ENCODE measurements around the gene GSTM5.

DNA sequence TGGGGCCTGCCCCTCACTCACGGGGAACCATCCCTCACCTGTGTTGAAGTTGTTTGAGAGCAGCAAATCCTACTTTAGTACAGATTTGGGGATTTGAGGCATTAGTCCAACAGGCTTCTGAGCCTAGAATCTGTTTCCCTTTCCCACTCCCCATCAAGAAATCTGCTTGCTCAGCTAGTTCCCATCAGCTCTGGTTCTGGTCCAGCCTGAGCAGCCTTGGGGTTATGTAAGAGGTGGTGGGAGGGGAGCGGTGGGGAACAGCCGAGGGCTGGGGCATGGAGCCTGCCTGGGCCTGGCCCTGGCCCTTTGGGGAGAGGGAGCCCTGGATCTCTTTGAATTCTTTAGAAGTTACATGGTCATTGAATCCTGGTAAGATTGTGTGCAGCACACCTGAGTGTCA is 4.1 kb downstream of the GSTM5 start:
- TF ChIP-seq JUND (IDR thresholded peaks at IDR 0.05): no peak
- no peak for TF ChIP-seq EGR1 (IDR thresholded peaks at IDR 0.05; ENCODE audit: low read depth in 2 of 2)
- TF ChIP-seq, protein P1, sequence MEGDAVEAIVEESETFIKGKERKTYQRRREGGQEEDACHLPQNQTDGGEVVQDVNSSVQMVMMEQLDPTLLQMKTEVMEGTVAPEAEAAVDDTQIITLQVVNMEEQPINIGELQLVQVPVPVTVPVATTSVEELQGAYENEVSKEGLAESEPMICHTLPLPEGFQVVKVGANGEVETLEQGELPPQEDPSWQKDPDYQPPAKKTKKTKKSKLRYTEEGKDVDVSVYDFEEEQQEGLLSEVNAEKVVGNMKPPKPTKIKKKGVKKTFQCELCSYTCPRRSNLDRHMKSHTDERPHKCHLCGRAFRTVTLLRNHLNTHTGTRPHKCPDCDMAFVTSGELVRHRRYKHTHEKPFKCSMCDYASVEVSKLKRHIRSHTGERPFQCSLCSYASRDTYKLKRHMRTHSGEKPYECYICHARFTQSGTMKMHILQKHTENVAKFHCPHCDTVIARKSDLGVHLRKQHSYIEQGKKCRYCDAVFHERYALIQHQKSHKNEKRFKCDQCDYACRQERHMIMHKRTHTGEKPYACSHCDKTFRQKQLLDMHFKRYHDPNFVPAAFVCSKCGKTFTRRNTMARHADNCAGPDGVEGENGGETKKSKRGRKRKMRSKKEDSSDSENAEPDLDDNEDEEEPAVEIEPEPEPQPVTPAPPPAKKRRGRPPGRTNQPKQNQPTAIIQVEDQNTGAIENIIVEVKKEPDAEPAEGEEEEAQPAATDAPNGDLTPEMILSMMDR (IDR thresholded peaks at IDR 0.05; ENCODE audit: low read depth, low read length, missing input control): no peak
- no peak for TF ChIP-seq RAD21 (IDR thresholded peaks at IDR 0.05)
- no peak for TF ChIP-seq GABPA (IDR thresholded peaks at IDR 0.05 in 1 of 2, conservative IDR thresholded peaks at IDR 0.05 in 1 of 2)
- TF ChIP-seq, protein P2, sequence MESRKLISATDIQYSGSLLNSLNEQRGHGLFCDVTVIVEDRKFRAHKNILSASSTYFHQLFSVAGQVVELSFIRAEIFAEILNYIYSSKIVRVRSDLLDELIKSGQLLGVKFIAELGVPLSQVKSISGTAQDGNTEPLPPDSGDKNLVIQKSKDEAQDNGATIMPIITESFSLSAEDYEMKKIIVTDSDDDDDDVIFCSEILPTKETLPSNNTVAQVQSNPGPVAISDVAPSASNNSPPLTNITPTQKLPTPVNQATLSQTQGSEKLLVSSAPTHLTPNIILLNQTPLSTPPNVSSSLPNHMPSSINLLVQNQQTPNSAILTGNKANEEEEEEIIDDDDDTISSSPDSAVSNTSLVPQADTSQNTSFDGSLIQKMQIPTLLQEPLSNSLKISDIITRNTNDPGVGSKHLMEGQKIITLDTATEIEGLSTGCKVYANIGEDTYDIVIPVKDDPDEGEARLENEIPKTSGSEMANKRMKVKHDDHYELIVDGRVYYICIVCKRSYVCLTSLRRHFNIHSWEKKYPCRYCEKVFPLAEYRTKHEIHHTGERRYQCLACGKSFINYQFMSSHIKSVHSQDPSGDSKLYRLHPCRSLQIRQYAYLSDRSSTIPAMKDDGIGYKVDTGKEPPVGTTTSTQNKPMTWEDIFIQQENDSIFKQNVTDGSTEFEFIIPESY (IDR thresholded peaks at IDR 0.05): no peak
- no peak for TF ChIP-seq YY1 (IDR thresholded peaks at IDR 0.05)
- no peak for TF ChIP-seq FOXA1 (IDR thresholded peaks at IDR 0.05)
- TF ChIP-seq MAX (IDR thresholded peaks at IDR 0.05): no peak
- TF ChIP-seq TAF1 (conservative IDR thresholded peaks at IDR 0.05): no peak
- no peak for TF ChIP-seq REST (IDR thresholded peaks at IDR 0.05)
- TF ChIP-seq, protein P3, sequence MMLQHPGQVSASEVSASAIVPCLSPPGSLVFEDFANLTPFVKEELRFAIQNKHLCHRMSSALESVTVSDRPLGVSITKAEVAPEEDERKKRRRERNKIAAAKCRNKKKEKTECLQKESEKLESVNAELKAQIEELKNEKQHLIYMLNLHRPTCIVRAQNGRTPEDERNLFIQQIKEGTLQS (IDR thresholded peaks at IDR 0.05): no peak
- no peak for TF ChIP-seq HNF4A (conservative IDR thresholded peaks at IDR 0.05)

All from liver (tissue), 3 donors.